Measurements from ENCODE around the gene CTNND2.

DNA sequence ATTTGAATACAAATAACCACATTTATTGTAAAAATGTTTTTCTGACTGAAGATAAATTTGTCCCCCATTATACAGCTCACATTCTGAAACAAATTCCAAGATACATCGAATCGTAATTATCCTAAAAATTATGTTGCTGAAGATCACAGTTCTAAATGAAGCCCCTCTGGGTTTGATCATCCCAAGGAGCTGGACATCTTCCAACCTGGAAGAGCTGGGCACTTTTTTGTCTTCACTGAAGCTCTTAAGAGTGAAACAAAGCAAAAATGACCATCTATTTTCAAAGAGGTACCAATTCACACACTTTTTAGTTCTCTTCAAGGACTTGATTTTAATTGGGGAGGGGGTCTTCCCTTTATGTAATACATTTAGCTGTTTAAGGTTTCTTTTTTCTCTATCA is 5.5 kb downstream of the CTNND2 start:
- no peak for TF ChIP-seq LEF1 (IDR thresholded peaks at IDR 0.05; ENCODE audit: borderline replicate concordance)
- TF ChIP-seq ARNT (IDR thresholded peaks at IDR 0.05): no peak
- no peak for TF ChIP-seq L3MBTL2 (conservative IDR thresholded peaks at IDR 0.05)
- TF ChIP-seq HDGF (IDR thresholded peaks at IDR 0.05; ENCODE audit: borderline replicate concordance): no peak
- no peak for TF ChIP-seq BHLHE40 (IDR thresholded peaks at IDR 0.05; ENCODE audit: borderline replicate concordance)
- no peak for TF ChIP-seq FOXM1 (IDR thresholded peaks at IDR 0.05; ENCODE audit: borderline replicate concordance)
- no peak for TF ChIP-seq FOXK2 (IDR thresholded peaks at IDR 0.05)
- TF ChIP-seq FOXA1 (IDR thresholded peaks at IDR 0.05): no peak
- TF ChIP-seq, protein P1, sequence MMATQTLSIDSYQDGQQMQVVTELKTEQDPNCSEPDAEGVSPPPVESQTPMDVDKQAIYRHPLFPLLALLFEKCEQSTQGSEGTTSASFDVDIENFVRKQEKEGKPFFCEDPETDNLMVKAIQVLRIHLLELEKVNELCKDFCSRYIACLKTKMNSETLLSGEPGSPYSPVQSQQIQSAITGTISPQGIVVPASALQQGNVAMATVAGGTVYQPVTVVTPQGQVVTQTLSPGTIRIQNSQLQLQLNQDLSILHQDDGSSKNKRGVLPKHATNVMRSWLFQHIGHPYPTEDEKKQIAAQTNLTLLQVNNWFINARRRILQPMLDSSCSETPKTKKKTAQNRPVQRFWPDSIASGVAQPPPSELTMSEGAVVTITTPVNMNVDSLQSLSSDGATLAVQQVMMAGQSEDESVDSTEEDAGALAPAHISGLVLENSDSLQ (IDR thresholded peaks at IDR 0.05): no peak
- TF ChIP-seq SP1 (IDR thresholded peaks at IDR 0.05): no peak
- no peak for TF ChIP-seq SUZ12 (IDR thresholded peaks at IDR 0.05)
- TF ChIP-seq ZNF384 (IDR thresholded peaks at IDR 0.05): no peak
- TF ChIP-seq ELF4 (IDR thresholded peaks at IDR 0.05): no peak
- no peak for TF ChIP-seq NFRKB (IDR thresholded peaks at IDR 0.05)

Measured in HEK293T (cell line).